Endodermal cell (in vitro differentiated cells): ENCODE results near the gene RNF150. TPM values are rescaled to one million over a fixed set of nuclear protein-coding genes. Genes with fewer than 3 reads are reported as not detected.

ENCODE experiments used
- DNase-seq: peaks from one replicate; pipeline ENCODE4 v3.0.0-alpha.2; 2017
- H3K27ac ChIP-seq: 2 replicates; pipeline ENCODE4 v1.5.1; 2013; ENCODE audit warnings: mild to moderate bottlenecking, low read depth, low read length, moderate library complexity
- H3K27me3 ChIP-seq: 2 replicates; pipeline ENCODE4 v1.6.1; 2013; ENCODE audit warnings: mild to moderate bottlenecking, low read length, moderate library complexity; ENCODE audit not compliant: insufficient read depth, control insufficient read depth, poor library complexity, severe bottlenecking
- H3K36me3 ChIP-seq: 2 replicates; pipeline ENCODE4 v1.7.0; 2013; ENCODE audit warnings: mild to moderate bottlenecking, low read length, moderate library complexity; ENCODE audit not compliant: control insufficient read depth, insufficient read depth
- H3K4me1 ChIP-seq: one replicate; pipeline ENCODE4 v1.7.0; 2013; ENCODE audit warnings: low read length; ENCODE audit not compliant: control insufficient read depth, insufficient read depth
- H3K4me3 ChIP-seq: 2 replicates; pipeline ENCODE4 v1.5.1; 2013; ENCODE audit warnings: mild to moderate bottlenecking, low read length, moderate library complexity
- H3K9ac ChIP-seq: 2 replicates; pipeline ENCODE4 v1.6.1; 2013; ENCODE audit warnings: mild to moderate bottlenecking, low read length, moderate library complexity; ENCODE audit not compliant: poor library complexity, severe bottlenecking; ENCODE audit errors: extremely low read depth
- H3K9me3 ChIP-seq: 2 replicates; pipeline ENCODE4 v1.6.1; 2013; ENCODE audit warnings: mild to moderate bottlenecking, low read length, moderate library complexity; ENCODE audit not compliant: control insufficient read depth
- H3K27ac Mint-ChIP-seq: 2 replicates; pipeline ENCODE4 v1.8.0; 2020; ENCODE audit warnings: mixed read lengths
- H3K27me3 Mint-ChIP-seq: 2 replicates; pipeline ENCODE4 v1.8.0; 2021; ENCODE audit warnings: mild to moderate bottlenecking, mixed read lengths; ENCODE audit not compliant: insufficient read depth
- H3K36me3 Mint-ChIP-seq: 2 replicates; pipeline ENCODE4 v1.8.0; 2020; ENCODE audit warnings: low read depth, mixed read lengths
- H3K4me1 Mint-ChIP-seq: 2 replicates; pipeline ENCODE4 v1.8.0; 2020; ENCODE audit warnings: mixed read lengths
- H3K4me3 Mint-ChIP-seq: 2 replicates; pipeline ENCODE4 v1.8.0; 2020; ENCODE audit warnings: mild to moderate bottlenecking, moderate library complexity, mixed read lengths
- H3K9me3 Mint-ChIP-seq: 2 replicates; pipeline ENCODE4 v1.8.0; 2020; ENCODE audit warnings: mild to moderate bottlenecking, mixed read lengths
- WGBS, 2 experiments: methylation state at CpG; one replicate each; pipeline versions ENCODE4 v1.1.5 to v1.1.7; 2013; ENCODE audit warnings: missing lambda C conversion rate in 2 of 2, mixed read lengths in 1 of 2; ENCODE audit not compliant: insufficient coverage in 1 of 2, insufficient read length in 1 of 2; 5-methylcytosine and 5-hydroxymethylcytosine counted together
- total RNA-seq, 2 donors: library from RNA; stranded (reverse); fragmentation: NEBNext Ultra II Directional in 1 of 2; extraction: Animal tissue kit (Norgen Biotek cat#: 25700) in 1 of 2; gene quantifications; 2 replicates in 1 of 2; 3 replicates in 1 of 2; pipeline ENCODE4 v1.2.1, GENCODE V29; 2021
- TF ChIP-seq, protein P1 (sequence below): fragments of 200-600 bp; sonication (generic); conservative IDR thresholded peaks from 2 replicates; pipeline ENCODE4 v1.5.0; 2021; ENCODE audit warnings: antibody characterized with exemption, mild to moderate bottlenecking

The RNF150 gene
- total RNA-seq, 2 donors from 2014 or later, result 8.2 to 10.4 TPM

DNA sequence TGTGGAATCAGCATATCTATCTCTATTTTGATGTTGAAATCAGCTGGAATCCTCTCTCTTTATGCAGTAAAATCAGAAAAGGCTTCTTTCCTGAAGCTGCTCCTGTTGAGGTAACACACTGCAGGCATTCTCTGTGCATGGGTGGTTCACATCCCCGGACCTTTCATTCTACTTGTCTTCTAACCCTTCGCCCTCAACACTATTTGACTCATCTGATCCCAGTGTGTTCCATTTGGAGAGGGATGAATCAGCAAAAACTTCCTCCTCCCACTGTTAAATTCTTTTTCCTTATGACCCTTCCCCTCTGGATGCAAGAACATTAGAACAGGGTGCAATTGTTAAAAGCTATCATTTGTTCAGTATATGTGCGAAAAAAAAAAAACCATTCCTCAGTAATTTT lies 67.4 kb downstream of the RNF150 start:
- no peak overlapping the region for H3K9ac ChIP-seq
- TF ChIP-seq, protein P1, sequence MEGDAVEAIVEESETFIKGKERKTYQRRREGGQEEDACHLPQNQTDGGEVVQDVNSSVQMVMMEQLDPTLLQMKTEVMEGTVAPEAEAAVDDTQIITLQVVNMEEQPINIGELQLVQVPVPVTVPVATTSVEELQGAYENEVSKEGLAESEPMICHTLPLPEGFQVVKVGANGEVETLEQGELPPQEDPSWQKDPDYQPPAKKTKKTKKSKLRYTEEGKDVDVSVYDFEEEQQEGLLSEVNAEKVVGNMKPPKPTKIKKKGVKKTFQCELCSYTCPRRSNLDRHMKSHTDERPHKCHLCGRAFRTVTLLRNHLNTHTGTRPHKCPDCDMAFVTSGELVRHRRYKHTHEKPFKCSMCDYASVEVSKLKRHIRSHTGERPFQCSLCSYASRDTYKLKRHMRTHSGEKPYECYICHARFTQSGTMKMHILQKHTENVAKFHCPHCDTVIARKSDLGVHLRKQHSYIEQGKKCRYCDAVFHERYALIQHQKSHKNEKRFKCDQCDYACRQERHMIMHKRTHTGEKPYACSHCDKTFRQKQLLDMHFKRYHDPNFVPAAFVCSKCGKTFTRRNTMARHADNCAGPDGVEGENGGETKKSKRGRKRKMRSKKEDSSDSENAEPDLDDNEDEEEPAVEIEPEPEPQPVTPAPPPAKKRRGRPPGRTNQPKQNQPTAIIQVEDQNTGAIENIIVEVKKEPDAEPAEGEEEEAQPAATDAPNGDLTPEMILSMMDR, result no peak
- no peaks in the 10 kb centered on the region for H3K4me1 Mint-ChIP-seq
- no peak overlapping the region for H3K27ac ChIP-seq
- 97 to 100% methylated on average over 2 to 3 of the region's 3 CpGs for WGBS, 2 experiments
- H3K27me3 Mint-ChIP-seq, result no peaks in the 10 kb centered on the region
- DNase-seq, result no peak
- H3K4me3 Mint-ChIP-seq, result no peak overlapping the region
- H3K27me3 ChIP-seq, result no peaks in the 10 kb centered on the region
- no peaks in the 10 kb centered on the region for H3K4me1 ChIP-seq
- no peak overlapping the region for H3K27ac Mint-ChIP-seq
- no peaks in the 10 kb centered on the region for H3K9me3 ChIP-seq
- H3K4me3 ChIP-seq, result no peak overlapping the region
- no peaks in the 10 kb centered on the region for H3K36me3 ChIP-seq
- no peaks in the 10 kb centered on the region for H3K36me3 Mint-ChIP-seq
- no peaks in the 10 kb centered on the region for H3K9me3 Mint-ChIP-seq

DNA sequence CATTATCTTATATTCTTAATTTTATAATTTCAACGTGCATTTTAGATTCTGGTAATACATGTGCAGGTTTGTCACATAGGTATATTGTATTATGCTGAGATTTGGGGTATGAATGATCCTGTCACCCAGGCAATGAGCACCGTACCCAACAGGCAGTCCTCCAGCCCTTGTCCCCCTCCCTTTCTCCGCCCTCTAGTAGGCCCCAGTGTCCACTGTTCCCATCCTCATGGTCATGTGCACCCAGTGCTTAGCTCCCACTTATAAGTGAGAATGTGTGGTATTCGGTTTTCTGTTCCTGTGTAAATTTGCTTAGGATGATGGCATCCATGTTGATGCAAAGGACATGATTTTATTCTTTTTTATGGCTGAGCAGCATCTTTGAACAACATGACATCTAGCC lies 70.6 kb downstream of the RNF150 start:
- 82% methylated on average over 4 of the region's 4 CpGs; no CpG with 5 or more reads in 1 of the 2 experiments for WGBS, 2 experiments
- H3K36me3 Mint-ChIP-seq, result no peaks in the 10 kb centered on the region
- H3K27ac Mint-ChIP-seq, result no peak overlapping the region
- Histone ChIP-seq H3K27ac (no peak overlapping the region), H3K4me1 (no peaks in the 10 kb centered on the region), H3K9ac (no peak overlapping the region), H3K9me3 (no peaks in the 10 kb centered on the region), H3K36me3 (no peaks in the 10 kb centered on the region), H3K4me3 (no peak overlapping the region), H3K27me3 (no peaks in the 10 kb centered on the region)
- no peak overlapping the region for H3K4me3 Mint-ChIP-seq
- TF ChIP-seq, protein P1, result no peak
- DNase-seq, result no peak
- no peaks in the 10 kb centered on the region for H3K4me1 Mint-ChIP-seq
- H3K9me3 Mint-ChIP-seq, result no peaks in the 10 kb centered on the region
- H3K27me3 Mint-ChIP-seq, result no peaks in the 10 kb centered on the region

DNA sequence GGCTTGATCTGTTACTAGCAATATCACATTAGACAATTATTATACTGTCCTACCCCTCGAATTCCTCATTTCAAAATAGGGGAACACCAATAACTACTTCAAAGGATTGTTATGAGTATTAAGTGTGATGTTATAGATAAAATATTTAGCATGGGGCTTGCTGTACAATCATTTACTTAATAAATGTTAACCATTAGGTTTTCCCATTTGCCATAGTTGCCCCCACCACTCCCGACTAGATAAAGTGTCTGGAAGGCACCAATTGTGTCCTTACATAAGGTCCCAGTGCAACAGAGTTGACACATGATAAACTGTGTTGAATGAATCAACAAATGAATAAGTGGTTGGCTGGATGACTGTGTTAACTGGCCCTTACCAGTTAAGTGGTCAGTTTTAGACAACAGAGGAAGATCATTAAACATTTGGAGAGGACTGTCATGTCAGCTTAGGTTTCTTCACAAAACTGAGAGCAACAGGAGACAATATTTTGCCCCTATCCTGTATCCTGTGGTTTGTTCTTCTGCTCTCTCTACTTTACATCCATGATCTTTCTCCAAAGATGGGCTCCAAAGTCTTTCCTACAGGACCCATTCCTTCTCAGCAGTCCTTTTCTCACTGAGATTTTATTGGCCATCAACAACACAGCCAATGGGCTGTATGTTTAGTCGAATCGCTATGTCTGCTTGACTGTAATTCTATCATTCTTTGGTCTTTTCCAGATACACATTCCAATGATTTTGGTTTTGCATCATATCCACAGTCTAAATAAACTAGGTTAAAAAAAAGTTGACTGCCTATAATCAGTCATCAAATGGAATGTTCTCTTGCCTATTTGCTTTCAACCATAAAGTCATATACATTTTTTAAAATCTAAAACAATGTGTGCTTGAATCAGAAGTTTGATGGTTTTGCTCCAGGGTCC lies 74.4 kb downstream of the RNF150 start:
- H3K27me3 ChIP-seq, result no peaks in the 10 kb centered on the region
- H3K4me3 Mint-ChIP-seq, result no peak overlapping the region
- WGBS, 2 experiments, result 90 to 100% methylated on average over 2 to 3 of the region's 4 CpGs
- DNase-seq, result no peak
- no peaks in the 10 kb centered on the region for H3K36me3 Mint-ChIP-seq
- H3K9ac ChIP-seq, result no peak overlapping the region
- no peaks in the 10 kb centered on the region for H3K9me3 ChIP-seq
- no peak overlapping the region for H3K27ac Mint-ChIP-seq
- H3K4me1 ChIP-seq, result no peaks in the 10 kb centered on the region
- H3K36me3 ChIP-seq, result no peaks in the 10 kb centered on the region
- H3K27ac ChIP-seq, result no peak overlapping the region
- TF ChIP-seq, protein P1, result no peak
- peaks cover 2% of the 10 kb centered on the region for H3K4me1 Mint-ChIP-seq
- H3K27me3 Mint-ChIP-seq, result no peaks in the 10 kb centered on the region
- no peak overlapping the region for H3K4me3 ChIP-seq
- no peaks in the 10 kb centered on the region for H3K9me3 Mint-ChIP-seq
